Measurements from ENCODE around the gene AHCYL2. TPM values are rescaled to one million over a fixed set of nuclear protein-coding genes. Genes with fewer than 3 reads are reported as not detected.

AHCYL2 gene
- total and polyA plus RNA-seq, 2 of the 8 experiments (the other 6 are each of a cell fraction or from before 2014, with no cell fraction given) = 20.7 to 25.4 TPM

DNA sequence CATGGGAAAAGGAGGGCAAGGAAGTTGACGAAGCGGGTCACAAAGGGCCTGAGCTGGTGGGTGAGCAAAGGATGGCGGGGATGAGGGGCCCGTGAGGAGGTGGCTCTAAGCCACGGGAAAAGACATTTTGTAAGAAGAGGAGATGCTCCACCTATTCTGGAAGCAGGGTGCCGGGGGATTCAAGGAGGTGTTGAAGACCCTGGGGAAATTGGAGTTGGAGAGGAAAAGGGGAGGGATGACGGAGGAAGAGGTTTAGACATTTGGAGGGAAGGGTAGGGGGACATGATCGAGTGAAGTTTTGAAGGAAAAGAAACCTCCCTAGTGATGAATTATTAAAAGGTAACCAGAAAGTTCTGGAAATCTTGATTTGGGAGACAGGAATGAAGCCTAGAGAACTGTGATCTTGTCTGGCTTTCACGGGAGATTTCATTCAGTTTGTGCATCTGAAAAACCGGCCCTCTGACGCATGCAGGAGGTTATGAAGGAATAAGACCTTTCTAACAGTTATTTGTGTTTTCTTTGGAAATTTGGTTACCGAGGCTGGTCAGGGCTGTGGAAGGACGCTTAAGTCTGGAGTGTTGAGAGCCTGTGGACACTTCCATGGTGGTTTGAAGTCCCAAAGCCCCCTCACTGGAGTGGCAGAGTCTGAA is 35.0 kb upstream of the AHCYL2 start:
- Histone ChIP-seq H3K36me3 (ENCODE audit: control insufficient read depth in 2 of 4, insufficient read depth in 4 of 4, low read length in 3 of 4) (peaks cover 0 to 6% (median 2%) of the 10 kb centered on the region in 4 experiments; a peak in 1 of 8 replicates), H2AFZ (ENCODE audit: low read length) (no peak overlapping the region)
- CTCF ChIA-PET (ENCODE audit: partially characterized antibody) = interaction anchor here (0.7 to 1.9 kb wide), 4 partner anchors 10 to 29 kb away, joined by 3 to 8 read pairs (median 4); no protein-coding TSS in a partner anchor
- no peak for TF ChIP-seq JUND (IDR thresholded peaks at IDR 0.05; ENCODE audit: low read length)
- no peak for TF ChIP-seq SP4 (IDR thresholded peaks at IDR 0.05; ENCODE audit: low read length)
- TF ChIP-seq SIN3A (conservative IDR thresholded peaks at IDR 0.05 in 1 of 2, IDR thresholded peaks at IDR 0.05 in 1 of 2; ENCODE audit: low read depth in 1 of 2, low read length in 2 of 2) = no peak
- no peak for TF ChIP-seq MAFK (IDR thresholded peaks at IDR 0.05; ENCODE audit: low read depth, low read length)
- no peak for TF ChIP-seq BACH1 (IDR thresholded peaks at IDR 0.05; ENCODE audit: low read length)
- TF ChIP-seq SP1 (IDR thresholded peaks at IDR 0.05; ENCODE audit: low read depth, low read length) = no peak
- no peak for TF ChIP-seq TBP (IDR thresholded peaks at IDR 0.05; ENCODE audit: low read depth, low read length)
- no peak for TF ChIP-seq CHD2 (IDR thresholded peaks at IDR 0.05; ENCODE audit: low read length)
- no peak for TF ChIP-seq GTF2F1 (IDR thresholded peaks at IDR 0.05; ENCODE audit: borderline replicate concordance, low read depth, low read length)
- no peak for TF ChIP-seq BRCA1 (IDR thresholded peaks at IDR 0.05; ENCODE audit: low read depth, low read length)
- TF ChIP-seq HDAC2 (IDR thresholded peaks at IDR 0.05; ENCODE audit: borderline replicate concordance in 1 of 2, low read depth in 2 of 2, low read length in 2 of 2) = no peak
- TF ChIP-seq POLR2A (IDR thresholded peaks at IDR 0.05; ENCODE audit: control extremely low read depth in 1 of 2, low read depth in 2 of 2, low read length in 2 of 2) = no peak
- TF ChIP-seq POU5F1 (IDR thresholded peaks at IDR 0.05; ENCODE audit: low read depth, low read length) = no peak

More for the DNA sequence above, 35.0 kb upstream of the AHCYL2 start:
- H3K79me1 ChIP-seq (ENCODE audit: low read depth, low read length) = peaks cover 10% of the 10 kb centered on the region
- H3K27ac ChIP-seq (ENCODE audit: low read depth, low read length) = peak overlapping the region; percentile 48; the same call in 1 of the 2 replicates
- H3K4me1 ChIP-seq (replicated peaks in 1 of 4; ENCODE audit: control insufficient read depth in 3 of 4, insufficient read depth in 4 of 4, low read length in 3 of 4) = peaks cover 4 to 12% (median 9%) of the 10 kb centered on the region in 4 experiments; a peak in 6 of 7 replicates
- peak overlapping the region; percentile 80 to 99 (median 90) for H3K4me3 ChIP-seq (ENCODE audit: extremely low read depth in 1 of 4, insufficient read depth in 2 of 4, low read depth in 3 of 4, low read length in 4 of 4)
- no peak overlapping the region for H3K4ac ChIP-seq (replicated peaks; ENCODE audit: insufficient read length, low read depth, low read length)
- H4K20me1 ChIP-seq (replicated peaks in 1 of 2; ENCODE audit: control insufficient read depth in 1 of 2, insufficient read depth in 2 of 2, low read length in 2 of 2) = peaks cover 13 to 14% of the 10 kb centered on the region in 2 experiments
- no peak overlapping the region for H4K91ac ChIP-seq (replicated peaks; ENCODE audit: insufficient read length, low read length)
- H4K5ac ChIP-seq (ENCODE audit: insufficient read length, low read depth, low read length) = no peak overlapping the region
- POLR2A ChIA-PET (ENCODE audit: partially characterized antibody) = interaction anchor here (0.6 to 7.9 kb wide), 16 partner anchors 9 to 245 kb away, joined by 3 to 116 read pairs (median 4); partner anchors contain the start of genes AHCYL2 and TSPAN33
- 20% methylated on average over 13 of the region's 13 CpGs; no CpG with 5 or more reads in 1 of the 2 experiments for WGBS, 2 experiments (ENCODE audit: extremely low coverage in 1 of 2, insufficient coverage in 1 of 2, insufficient read length in 1 of 2, insufficient replicate concordance in 2 of 2, low coverage in 1 of 2, low lambda C conversion rate in 2 of 2, missing lambda C conversion rate in 1 of 2)
- H3K9me3 ChIP-seq (ENCODE audit: insufficient read depth in 2 of 2, low read depth in 1 of 2, low read length in 1 of 2) = no peaks in the 10 kb centered on the region
- no peak overlapping the region for H2BK5ac ChIP-seq (ENCODE audit: low read depth, low read length)
- H2BK15ac ChIP-seq (ENCODE audit: low read length) = no peak overlapping the region
- FAIRE-seq = no peak
- peak overlapping the region in 3 of 4 experiments; percentile 81 to 85 (median 85); a peak in 6 of 7 replicates for H3K9ac ChIP-seq (replicated peaks in 1 of 4; ENCODE audit: extremely low read depth in 1 of 4, low read depth in 3 of 4, low read length in 3 of 4)
- no peak for DNase-seq (ENCODE audit: low read depth in 1 of 2, low spot score in 2 of 2)
- no peak overlapping the region for H3K23ac ChIP-seq (ENCODE audit: insufficient read length)
- H3K14ac ChIP-seq (ENCODE audit: insufficient read length) = no peak overlapping the region
- H3K23me2 ChIP-seq (ENCODE audit: low read depth, low read length) = peaks cover 16% of the 10 kb centered on the region
- no peak overlapping the region for H2BK12ac ChIP-seq (ENCODE audit: low read depth, low read length)
- peaks cover 24 to 53% of the 10 kb centered on the region in 2 experiments for H3K79me2 ChIP-seq (ENCODE audit: control insufficient read depth in 1 of 2, insufficient read depth in 2 of 2, low read length in 2 of 2)
- H2BK120ac ChIP-seq (replicated peaks; ENCODE audit: low read depth, low read length) = no peak overlapping the region
- 0 out of 2 replicates have a peak overlapping the region, but pooled peaks have one; percentile 84 for H3K18ac ChIP-seq (ENCODE audit: extremely low read depth, low read length)
- H3K4me2 ChIP-seq (ENCODE audit: insufficient read depth in 1 of 2, low read depth in 2 of 2, low read length in 2 of 2) = peak overlapping the region; percentile 91
- H2BK20ac ChIP-seq (ENCODE audit: low read length) = no peak overlapping the region
- peaks cover 0 to 12% (median 6%) of the 10 kb centered on the region in 4 experiments; a peak in 4 of 7 replicates for H3K27me3 ChIP-seq (replicated peaks in 1 of 4; ENCODE audit: control insufficient read depth in 3 of 4, extremely low read depth in 1 of 4, insufficient read depth in 3 of 4, low read length in 3 of 4)
- H2AK5ac ChIP-seq (ENCODE audit: low read depth, low read length) = no peak overlapping the region
- no peak overlapping the region for H3K56ac ChIP-seq (replicated peaks; ENCODE audit: insufficient read length, low read depth, low read length)
- H4K8ac ChIP-seq (ENCODE audit: extremely low read depth, insufficient read depth, low read length) = peak overlapping the region; percentile 86; the same call in 1 of the 2 replicates
